H1 (cell line): ENCODE data around the gene SLX4IP. TPM values are rescaled to one million over a fixed set of nuclear protein-coding genes. Genes with fewer than 3 reads are reported as not detected.

ENCODE experiments used
- CTCF ChIA-PET: fragments of 300-600 bp; sonication (Branson Sonifier 250); formaldehyde crosslinking; loops from one replicate; lab custom pipeline; 2021; ENCODE audit not compliant: partially characterized antibody; lab: Charles Lee
- POLR2A ChIA-PET: fragments of 300-600 bp; sonication (Branson Sonifier 250); formaldehyde crosslinking; loops from one replicate; lab custom pipeline; 2021; ENCODE audit warnings: inconsistent platforms; ENCODE audit not compliant: partially characterized antibody; lab: Charles Lee
- DNase-seq, 2 experiments: peaks; one replicate each; pipeline versions ENCODE4 v3.0.0 to v3.0.0-alpha.2; 2010 to 2022; ENCODE audit warnings: low spot score in 2 of 2, low read depth in 1 of 2, mixed read lengths in 1 of 2
- FAIRE-seq: peaks from 2 replicates; lab custom pipeline; 2011; peaks lifted over from hg19 to GRCh38; lab: Jason Lieb, UNC
- H2AFZ ChIP-seq: 2 replicates; pipeline ENCODE4 v1.8.1; 2012; ENCODE audit warnings: low read length, inconsistent platforms
- H2AK5ac ChIP-seq: 2 replicates; pipeline ENCODE4 v1.6.1; 2013; ENCODE audit warnings: low read depth, low read length
- H2BK120ac ChIP-seq: replicated peaks from 2 replicates; pipeline ENCODE3; 2013; ENCODE audit warnings: low read depth, low read length, inconsistent platforms
- H2BK12ac ChIP-seq: 2 replicates; pipeline ENCODE4 v1.6.1; 2013; ENCODE audit warnings: low read depth, low read length
- H2BK15ac ChIP-seq: 2 replicates; pipeline ENCODE4 v1.6.1; 2013; ENCODE audit warnings: low read length
- H2BK20ac ChIP-seq: 2 replicates; pipeline ENCODE4 v1.6.1; 2013; ENCODE audit warnings: low read length
- H2BK5ac ChIP-seq: 2 replicates; pipeline ENCODE4 v1.6.1; 2013; ENCODE audit warnings: low read depth, low read length
- H3K14ac ChIP-seq: 2 replicates; pipeline ENCODE4 v1.6.1; 2013; ENCODE audit warnings: inconsistent platforms; ENCODE audit not compliant: insufficient read length
- H3K18ac ChIP-seq: 2 replicates; pipeline ENCODE4 v1.6.1; 2013; ENCODE audit warnings: low read length; ENCODE audit errors: extremely low read depth
- H3K23ac ChIP-seq: 2 replicates; pipeline ENCODE4 v1.6.1; 2013; ENCODE audit warnings: inconsistent platforms; ENCODE audit not compliant: insufficient read length
- H3K23me2 ChIP-seq: 2 replicates; pipeline ENCODE4 v1.6.1; 2013; ENCODE audit warnings: low read depth, low read length
- H3K27ac ChIP-seq: 2 replicates; pipeline ENCODE4 v1.6.1; 2011; ENCODE audit warnings: low read depth, low read length, inconsistent platforms
- H3K27me3 ChIP-seq, 4 experiments: replicated peaks in 1 of 4; 1 replicate in 1 of 4; 2 replicates in 3 of 4; pipeline versions ENCODE4 v1.6.1 to v1.8.1; 2011 to 2013; ENCODE audit warnings: low read length in 3 of 4, mild to moderate bottlenecking in 3 of 4, inconsistent platforms in 2 of 4, mixed read lengths in 2 of 4, moderate library complexity in 1 of 4; ENCODE audit not compliant: control insufficient read depth in 3 of 4, insufficient read depth in 3 of 4; ENCODE audit errors: extremely low read depth in 1 of 4
- H3K36me3 ChIP-seq, 4 experiments: 2 replicates each; pipeline versions ENCODE4 v1.6.1 to v1.8.1; 2011 to 2013; ENCODE audit warnings: mild to moderate bottlenecking in 4 of 4, low read length in 3 of 4, moderate library complexity in 2 of 4, control low read depth in 1 of 4, inconsistent platforms in 1 of 4; ENCODE audit not compliant: insufficient read depth in 4 of 4, control insufficient read depth in 2 of 4
- H3K4ac ChIP-seq: replicated peaks from 2 replicates; pipeline ENCODE3; 2013; ENCODE audit warnings: low read length, low read depth, mixed read lengths, inconsistent platforms; ENCODE audit not compliant: insufficient read length
- H3K4me1 ChIP-seq, 4 experiments: replicated peaks in 1 of 4; 1 replicate in 1 of 4; 2 replicates in 3 of 4; pipeline versions ENCODE4 v1.6.1 to v1.8.1; 2011 to 2013; ENCODE audit warnings: low read length in 3 of 4, inconsistent platforms in 2 of 4, mixed read lengths in 1 of 4; ENCODE audit not compliant: insufficient read depth in 4 of 4, control insufficient read depth in 3 of 4
- H3K4me2 ChIP-seq, 2 experiments: 2 replicates each; pipeline versions ENCODE4 v1.6.1 to v1.8.1; 2011 to 2013; ENCODE audit warnings: low read depth in 2 of 2, low read length in 2 of 2, control low read depth in 1 of 2, inconsistent platforms in 1 of 2, mild to moderate bottlenecking in 1 of 2; ENCODE audit not compliant: insufficient read depth in 1 of 2
- H3K4me3 ChIP-seq, 4 experiments: fragments of 200-600, 300-600 bp in 1 of 4; sonication (generic), shearing (Covaris generic), sonication (Bioruptor Twin) in 1 of 4; 2 replicates each; pipeline versions ENCODE4 v1.5.1 to v1.8.1; 2011 to 2016; ENCODE audit warnings: low read length in 4 of 4, low read depth in 3 of 4, control low read depth in 2 of 4, inconsistent platforms in 2 of 4, mild to moderate bottlenecking in 2 of 4, mixed read lengths in 1 of 4, moderate library complexity in 1 of 4; ENCODE audit not compliant: insufficient read depth in 2 of 4; ENCODE audit errors: extremely low read depth in 1 of 4
- H3K56ac ChIP-seq: replicated peaks from 2 replicates; pipeline ENCODE3; 2013; ENCODE audit warnings: low read depth, mild to moderate bottlenecking, mixed read lengths, low read length, inconsistent platforms; ENCODE audit not compliant: insufficient read length
- H3K79me1 ChIP-seq: 2 replicates; pipeline ENCODE4 v1.6.1; 2013; ENCODE audit warnings: low read depth, low read length, control low read depth
- H3K79me2 ChIP-seq, 2 experiments: 2 replicates each; pipeline versions ENCODE4 v1.6.1 to v1.8.1; 2012 to 2013; ENCODE audit warnings: low read length in 2 of 2, mild to moderate bottlenecking in 2 of 2, inconsistent platforms in 1 of 2; ENCODE audit not compliant: insufficient read depth in 2 of 2, control insufficient read depth in 1 of 2
- H3K9ac ChIP-seq, 4 experiments: replicated peaks in 1 of 4; 1 replicate in 1 of 4; 2 replicates in 3 of 4; pipeline versions ENCODE4 v1.6.1 to v1.8.1; 2011 to 2013; ENCODE audit warnings: low read depth in 3 of 4, low read length in 3 of 4, control low read depth in 2 of 4, mild to moderate bottlenecking in 2 of 4, moderate library complexity in 2 of 4, inconsistent platforms in 1 of 4; ENCODE audit errors: extremely low read depth in 1 of 4
- H3K9me3 ChIP-seq, 2 experiments: 2 replicates each; pipeline versions ENCODE4 v1.6.1 to v1.8.1; 2012 to 2013; ENCODE audit warnings: mild to moderate bottlenecking in 2 of 2, moderate library complexity in 2 of 2, control low read depth in 1 of 2, inconsistent platforms in 1 of 2, low read depth in 1 of 2, low read length in 1 of 2, mixed read lengths in 1 of 2; ENCODE audit not compliant: insufficient read depth in 2 of 2
- H4K20me1 ChIP-seq, 2 experiments: replicated peaks in 1 of 2; 2 replicates each; pipeline versions ENCODE3 to v1.8.1; 2011 to 2013; ENCODE audit warnings: inconsistent platforms in 2 of 2, low read length in 2 of 2, mild to moderate bottlenecking in 1 of 2; ENCODE audit not compliant: insufficient read depth in 2 of 2, control insufficient read depth in 1 of 2
- H4K5ac ChIP-seq: 2 replicates; pipeline ENCODE4 v1.6.1; 2013; ENCODE audit warnings: low read length, low read depth, mixed read lengths, inconsistent platforms; ENCODE audit not compliant: insufficient read length
- H4K8ac ChIP-seq: 2 replicates; pipeline ENCODE4 v1.8.0; 2013; ENCODE audit warnings: mild to moderate bottlenecking, moderate library complexity, low read length, inconsistent platforms; ENCODE audit not compliant: insufficient read depth; ENCODE audit errors: extremely low read depth
- H4K91ac ChIP-seq: replicated peaks from 2 replicates; pipeline ENCODE3; 2013; ENCODE audit warnings: low read length, mixed read lengths, inconsistent platforms; ENCODE audit not compliant: insufficient read length
- ASH2L ChIP-seq: fragments of 200-600, 300-600 bp; sonication (generic); IDR thresholded peaks from one replicate; pipeline ENCODE4 v1.7.1; 2017; ENCODE audit warnings: low read length
- KDM5A ChIP-seq: fragments of 200-600 bp; IDR thresholded peaks from 2 replicates; pipeline ENCODE4 v1.7.1; 2012; ENCODE audit warnings: mild to moderate bottlenecking, low read length, inconsistent platforms, mixed read lengths
- RAD21 ChIP-seq, 2 experiments: IDR thresholded peaks in 1 of 2; conservative IDR thresholded peaks in 1 of 2; 2 replicates each; pipeline ENCODE4 v1.6.1; 2011; ENCODE audit warnings: low read depth in 2 of 2, low read length in 2 of 2, improper control_type of control experiment in 1 of 2, inconsistent platforms in 1 of 2, mild to moderate bottlenecking in 1 of 2, moderate library complexity in 1 of 2
- SIN3A ChIP-seq, 2 experiments: IDR thresholded peaks in 1 of 2; conservative IDR thresholded peaks in 1 of 2; 2 replicates each; pipeline ENCODE4 v1.6.1; 2011 to 2012; ENCODE audit warnings: low read length in 2 of 2, improper control_type of control experiment in 1 of 2, low read depth in 1 of 2, mild to moderate bottlenecking in 1 of 2
- SUZ12 ChIP-seq: fragments of 200-600 bp; sonication (generic); IDR thresholded peaks from 2 replicates; pipeline ENCODE4 v1.6.1; 2012; ENCODE audit warnings: mild to moderate bottlenecking, inconsistent platforms, low read length, moderate library complexity, mixed read lengths
- TAF1 ChIP-seq: IDR thresholded peaks from 2 replicates; pipeline ENCODE4 v1.6.1; 2011; ENCODE audit warnings: mild to moderate bottlenecking, low read depth, low read length
- TEAD4 ChIP-seq: IDR thresholded peaks from 2 replicates; pipeline ENCODE4 v1.6.1; 2012; ENCODE audit warnings: low read depth, low read length, inconsistent platforms, mixed read lengths
- WGBS, 2 experiments: shearing (Covaris generic) in 1 of 2; methylation state at CpG; one replicate each; pipeline versions ENCODE4 v1.1.6 to v1.1.7; 2013 to 2015; ENCODE audit warnings: low lambda C conversion rate in 2 of 2, mixed read lengths in 2 of 2, inconsistent platforms in 1 of 2, low coverage in 1 of 2, missing lambda C conversion rate in 1 of 2; ENCODE audit not compliant: insufficient replicate concordance in 2 of 2, insufficient coverage in 1 of 2, insufficient read length in 1 of 2; ENCODE audit errors: extremely low coverage in 1 of 2, missing lambda C conversion rate in 1 of 2; 5-methylcytosine and 5-hydroxymethylcytosine counted together
- polyA plus RNA-seq, 7 experiments: library from polyadenylated mRNA; depleted of rRNA in 3 of 7; stranded (reverse) in 5 of 7; unstranded in 2 of 7; fragments of >200 nt in 5 of 7; fragments of 200-250 nt in 2 of 7; gene quantifications; 1 replicate in 5 of 7; 2 replicates in 1 of 7; 4 replicates in 1 of 7; pipeline versions ENCODE4 v1.2.1 to v1.2.3, GENCODE V29; 2011 to 2013; ENCODE audit warnings: missing spikeins in 2 of 7, mixed read lengths in 2 of 7
- total RNA-seq: library from RNA; stranded (reverse); fragmentation: NEBNext Ultra II Directional; extraction: Animal tissue kit (Norgen Biotek cat#: 25700); gene quantifications from 2 replicates; pipeline ENCODE4 v1.2.1, GENCODE V29; 2021

SLX4IP gene
- total and polyA plus RNA-seq, 2 of the 8 experiments (the other 6 are each of a cell fraction or from before 2014, with no cell fraction given), result 2.4 to 8.7 TPM

DNA sequence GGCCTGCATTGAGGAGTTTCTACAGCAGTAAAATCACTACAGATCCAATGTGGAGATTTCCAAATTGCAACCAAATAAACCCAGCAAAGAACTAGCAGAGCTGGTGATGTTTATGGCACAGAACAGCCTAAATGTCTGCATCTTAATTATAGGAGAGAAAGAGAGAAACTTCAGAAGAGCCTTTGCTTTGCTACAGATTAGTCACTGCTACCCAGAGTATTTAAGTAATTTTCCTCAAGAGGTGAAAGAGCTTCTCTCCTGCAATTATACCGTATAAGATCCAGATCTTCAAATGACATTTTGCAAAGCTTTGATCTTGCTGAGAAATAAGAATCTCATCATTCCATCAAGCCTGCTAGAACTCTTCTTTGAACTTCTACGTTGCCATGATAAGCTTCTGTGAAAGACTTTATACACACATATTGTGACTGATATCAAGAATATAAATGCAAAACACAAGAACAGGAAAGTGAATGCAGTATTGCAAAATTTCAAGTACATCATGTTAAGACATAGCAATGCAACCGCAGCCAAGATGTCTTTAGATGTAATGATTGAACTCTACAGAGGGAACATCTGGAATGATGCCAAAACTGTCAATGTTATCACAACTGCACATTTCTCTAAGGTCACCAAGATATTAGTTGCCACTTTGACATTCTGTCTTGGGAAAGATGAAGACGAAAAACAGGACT is 49.1 kb upstream of the SLX4IP start:
- H3K4me2 ChIP-seq, result no peak overlapping the region
- no peaks in the 10 kb centered on the region for H3K27me3 ChIP-seq
- H2BK12ac ChIP-seq, result no peak overlapping the region
- TF ChIP-seq RAD21 (IDR thresholded peaks at IDR 0.05 in 1 of 2, conservative IDR thresholded peaks at IDR 0.05 in 1 of 2; ENCODE audit: low read depth in 2 of 2, low read length in 2 of 2), result no peak
- TF ChIP-seq TAF1, result no peak
- no peak for TF ChIP-seq SIN3A (conservative IDR thresholded peaks at IDR 0.05 in 1 of 2, IDR thresholded peaks at IDR 0.05 in 1 of 2; ENCODE audit: low read depth in 1 of 2, low read length in 2 of 2)
- TF ChIP-seq TEAD4, result no peak
- no peak for TF ChIP-seq KDM5A
- no peak for TF ChIP-seq ASH2L
- TF ChIP-seq SUZ12, result no peak
- TF ChIP-seq, all 59 proteins: peak for 0
- no peak overlapping the region for H3K4ac ChIP-seq
- H3K27ac ChIP-seq, result no peak overlapping the region
- no peak overlapping the region for H3K18ac ChIP-seq
- H3K4me3 ChIP-seq, result no peak overlapping the region
- H3K79me2 ChIP-seq, result no peaks in the 10 kb centered on the region
- H2AFZ ChIP-seq, result no peak overlapping the region
- H3K23ac ChIP-seq, result no peak overlapping the region
- 94% methylated on average over 4 of the region's 4 CpGs; no CpG with 5 or more reads in 1 of the 2 experiments for WGBS, 2 experiments
- H3K14ac ChIP-seq, result no peak overlapping the region
- no peaks in the 10 kb centered on the region for H3K23me2 ChIP-seq
- no peak overlapping the region for H4K5ac ChIP-seq
- FAIRE-seq, result no peak
- no peak for DNase-seq
- H2BK5ac ChIP-seq, result no peak overlapping the region
- no peaks in the 10 kb centered on the region for H4K20me1 ChIP-seq
- no peaks in the 10 kb centered on the region for H3K36me3 ChIP-seq
- H2BK15ac ChIP-seq, result no peak overlapping the region
- no peaks in the 10 kb centered on the region for H3K79me1 ChIP-seq
- H3K9ac ChIP-seq, result no peak overlapping the region
- CTCF ChIA-PET, result interaction anchor here (0.7 to 1.3 kb wide), 4 partner anchors 14 to 44 kb away, joined by 3 to 5 read pairs (median 3); no protein-coding TSS in a partner anchor
- POLR2A ChIA-PET, result no interaction called here
- H2AK5ac ChIP-seq, result no peak overlapping the region
- no peak overlapping the region for H2BK20ac ChIP-seq
- no peak overlapping the region for H2BK120ac ChIP-seq
- H3K4me1 ChIP-seq, result no peaks in the 10 kb centered on the region
- H4K8ac ChIP-seq, result no peak overlapping the region
- H3K56ac ChIP-seq, result no peak overlapping the region
- H4K91ac ChIP-seq, result no peak overlapping the region
- no peaks in the 10 kb centered on the region for H3K9me3 ChIP-seq
